HepG2 (cell line): ENCODE measurements around the gene AGPAT3. TPM values are rescaled to one million over a fixed set of nuclear protein-coding genes. Genes with fewer than 3 reads are reported as not detected.

Source experiments
- DR1 ChIP-seq: sonication (generic); formaldehyde crosslinking; IDR thresholded peaks from 2 replicates; pipeline ENCODE4 v1.8.0; 2021; ENCODE audit warnings: mild to moderate bottlenecking, missing genetic modification reagents, inconsistent platforms
- GTF2F1 ChIP-seq: fragments of 150-350 bp; IDR thresholded peaks from 2 replicates; pipeline ENCODE4 v1.6.1; 2014; ENCODE audit warnings: low read length
- HDAC6 ChIP-seq: fragments of 200-600 bp; sonication (generic); IDR thresholded peaks from 2 replicates; pipeline ENCODE4 v1.7.0; 2017; ENCODE audit warnings: mild to moderate bottlenecking, antibody characterized with exemption, low read length, low read depth
- MYNN ChIP-seq: sonication (generic); formaldehyde crosslinking; IDR thresholded peaks from 2 replicates; pipeline ENCODE4 v1.4.0; 2020; ENCODE audit warnings: mild to moderate bottlenecking, low read depth, missing genetic modification reagents
- SMAD9 ChIP-seq: sonication (generic); formaldehyde crosslinking; IDR thresholded peaks from 2 replicates; pipeline ENCODE4 v1.5.1; 2020; ENCODE audit warnings: mild to moderate bottlenecking, missing genetic modification reagents
- SNAI1 ChIP-seq: sonication (generic); formaldehyde crosslinking; IDR thresholded peaks from 2 replicates; pipeline ENCODE4 v1.5.0; 2020; ENCODE audit warnings: mild to moderate bottlenecking, missing genetic modification reagents, borderline replicate concordance
- TBP ChIP-seq: sonication (generic); formaldehyde crosslinking; IDR thresholded peaks from 2 replicates; pipeline ENCODE4 v1.5.0; 2020; ENCODE audit warnings: missing genetic modification reagents
- ZFP1 ChIP-seq: IDR thresholded peaks from 2 replicates; pipeline ENCODE4 v1.6.1; 2016
- ZNF282 ChIP-seq: fragments of 450-650 bp; IDR thresholded peaks from 2 replicates; pipeline ENCODE4 v1.6.1; 2018; ENCODE audit not compliant: partially characterized antibody
- ZNF317 ChIP-seq: sonication (generic); formaldehyde crosslinking; IDR thresholded peaks from 2 replicates; pipeline ENCODE4 v1.5.0; 2020; ENCODE audit warnings: mild to moderate bottlenecking, missing genetic modification reagents
- ZNF350 ChIP-seq: sonication (generic); formaldehyde crosslinking; IDR thresholded peaks from 2 replicates; pipeline ENCODE4 v1.4.0; 2020; ENCODE audit warnings: mild to moderate bottlenecking, low read depth, missing genetic modification reagents, borderline replicate concordance
- ZNF552 ChIP-seq: sonication (generic); formaldehyde crosslinking; IDR thresholded peaks from 2 replicates; pipeline ENCODE4 v1.9.0; 2022; ENCODE audit warnings: missing genetic modification reagents, mild to moderate bottlenecking, borderline replicate concordance
- ZNF83 ChIP-seq: sonication (generic); formaldehyde crosslinking; IDR thresholded peaks from 2 replicates; pipeline ENCODE4 v1.4.0; 2020; ENCODE audit warnings: missing genetic modification reagents, mild to moderate bottlenecking, borderline replicate concordance
- polyA plus RNA-seq, 8 experiments: library from polyadenylated mRNA; depleted of rRNA in 3 of 8; stranded (reverse) in 7 of 8; unstranded in 1 of 8; fragments of >200 nt; fragmentation: Illumina TruSeq in 4 of 8; extraction: Trizol in 4 of 8; gene quantifications; 2 replicates each; pipeline versions ENCODE4 v1.2.1 to v1.2.3, GENCODE V29; 2011 to 2016; ENCODE audit warnings: low read depth in 4 of 8, missing spikeins in 1 of 8, mixed read lengths in 1 of 8; ENCODE audit not compliant: insufficient read depth in 1 of 8
- total RNA-seq, 5 experiments: library from RNA; depleted of rRNA; stranded (reverse); fragments of >200 nt; fragmentation: Illumina TruSeq; extraction: Trizol; gene quantifications; 2 replicates each; pipeline ENCODE4 v1.2.3, GENCODE V29; 2016; ENCODE audit warnings: low read depth in 1 of 5
- TF ChIP-seq, protein P1 (sequence below): sonication (generic); formaldehyde crosslinking; IDR thresholded peaks from 2 replicates; pipeline ENCODE4 v1.4.0; 2020; ENCODE audit warnings: missing genetic modification reagents, borderline replicate concordance
- TF ChIP-seq, protein P2 (sequence below): sonication (generic); formaldehyde crosslinking; IDR thresholded peaks from 2 replicates; pipeline ENCODE4 v1.5.0; 2020; ENCODE audit warnings: missing genetic modification reagents
- TF ChIP-seq, protein P3 (sequence below): sonication (generic); formaldehyde crosslinking; IDR thresholded peaks from 2 replicates; pipeline ENCODE4 v1.4.0; 2020; ENCODE audit warnings: mild to moderate bottlenecking, missing genetic modification reagents
- TF ChIP-seq, protein P4 (sequence below): IDR thresholded peaks from 2 replicates; pipeline ENCODE4 v1.6.1; 2016; ENCODE audit warnings: missing compliant biosample characterization, missing genetic modification reagents, borderline replicate concordance
- TF ChIP-seq, protein P5 (sequence below): sonication (generic); formaldehyde crosslinking; IDR thresholded peaks from 2 replicates; pipeline ENCODE4; 2020; ENCODE audit warnings: missing genetic modification reagents, mild to moderate bottlenecking, borderline replicate concordance

Gene AGPAT3
- total and polyA plus RNA-seq, 2 of the 13 experiments (the other 11 are each of a cell fraction or from before 2014, with no cell fraction given), result 32.2 to 54.4 TPM

DNA sequence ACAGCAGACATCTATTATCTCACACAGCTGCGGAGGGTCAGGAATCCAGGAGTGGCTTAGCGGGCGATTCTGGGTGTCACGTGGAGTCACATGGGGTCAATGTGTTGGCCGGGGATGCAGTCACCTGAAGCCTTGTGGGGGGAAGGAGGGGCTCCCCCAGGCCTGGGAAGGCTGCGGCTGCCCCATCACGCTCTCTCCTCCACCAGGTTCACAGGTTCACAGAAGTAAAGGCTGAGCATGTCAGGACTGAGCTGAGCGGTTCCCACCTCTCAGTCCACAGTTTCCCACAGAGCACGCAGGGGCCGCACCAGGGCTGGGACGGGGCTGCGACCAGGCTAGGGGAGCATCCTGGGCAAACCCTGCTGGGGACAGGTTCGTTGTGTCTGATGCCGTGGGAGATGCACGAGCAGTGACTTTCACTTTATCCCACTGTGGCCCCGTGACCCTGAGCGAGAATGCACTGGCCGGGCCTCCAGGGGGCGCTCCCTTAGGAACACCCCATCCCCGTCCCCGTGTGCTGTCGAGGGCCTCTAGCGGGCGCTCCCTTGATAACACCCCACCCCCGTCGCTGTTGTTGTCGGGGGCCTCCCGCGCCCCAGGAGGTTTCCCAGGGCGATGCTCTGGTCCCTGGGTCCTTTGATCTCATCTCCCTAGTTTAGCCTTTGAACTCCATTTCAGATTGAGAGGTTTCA lies 73.9 kb downstream of the AGPAT3 start (continued):
- TF ChIP-seq, protein P1, sequence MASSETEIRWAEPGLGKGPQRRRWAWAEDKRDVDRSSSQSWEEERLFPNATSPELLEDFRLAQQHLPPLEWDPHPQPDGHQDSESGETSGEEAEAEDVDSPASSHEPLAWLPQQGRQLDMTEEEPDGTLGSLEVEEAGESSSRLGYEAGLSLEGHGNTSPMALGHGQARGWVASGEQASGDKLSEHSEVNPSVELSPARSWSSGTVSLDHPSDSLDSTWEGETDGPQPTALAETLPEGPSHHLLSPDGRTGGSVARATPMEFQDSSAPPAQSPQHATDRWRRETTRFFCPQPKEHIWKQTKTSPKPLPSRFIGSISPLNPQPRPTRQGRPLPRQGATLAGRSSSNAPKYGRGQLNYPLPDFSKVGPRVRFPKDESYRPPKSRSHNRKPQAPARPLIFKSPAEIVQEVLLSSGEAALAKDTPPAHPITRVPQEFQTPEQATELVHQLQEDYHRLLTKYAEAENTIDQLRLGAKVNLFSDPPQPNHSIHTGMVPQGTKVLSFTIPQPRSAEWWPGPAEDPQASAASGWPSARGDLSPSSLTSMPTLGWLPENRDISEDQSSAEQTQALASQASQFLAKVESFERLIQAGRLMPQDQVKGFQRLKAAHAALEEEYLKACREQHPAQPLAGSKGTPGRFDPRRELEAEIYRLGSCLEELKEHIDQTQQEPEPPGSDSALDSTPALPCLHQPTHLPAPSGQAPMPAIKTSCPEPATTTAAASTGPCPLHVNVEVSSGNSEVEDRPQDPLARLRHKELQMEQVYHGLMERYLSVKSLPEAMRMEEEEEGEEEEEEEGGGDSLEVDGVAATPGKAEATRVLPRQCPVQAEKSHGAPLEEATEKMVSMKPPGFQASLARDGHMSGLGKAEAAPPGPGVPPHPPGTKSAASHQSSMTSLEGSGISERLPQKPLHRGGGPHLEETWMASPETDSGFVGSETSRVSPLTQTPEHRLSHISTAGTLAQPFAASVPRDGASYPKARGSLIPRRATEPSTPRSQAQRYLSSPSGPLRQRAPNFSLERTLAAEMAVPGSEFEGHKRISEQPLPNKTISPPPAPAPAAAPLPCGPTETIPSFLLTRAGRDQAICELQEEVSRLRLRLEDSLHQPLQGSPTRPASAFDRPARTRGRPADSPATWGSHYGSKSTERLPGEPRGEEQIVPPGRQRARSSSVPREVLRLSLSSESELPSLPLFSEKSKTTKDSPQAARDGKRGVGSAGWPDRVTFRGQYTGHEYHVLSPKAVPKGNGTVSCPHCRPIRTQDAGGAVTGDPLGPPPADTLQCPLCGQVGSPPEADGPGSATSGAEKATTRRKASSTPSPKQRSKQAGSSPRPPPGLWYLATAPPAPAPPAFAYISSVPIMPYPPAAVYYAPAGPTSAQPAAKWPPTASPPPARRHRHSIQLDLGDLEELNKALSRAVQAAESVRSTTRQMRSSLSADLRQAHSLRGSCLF (CRISPR knock-in tag), result no peak
- TF ChIP-seq ZNF282, result no peak
- TF ChIP-seq, protein P2, sequence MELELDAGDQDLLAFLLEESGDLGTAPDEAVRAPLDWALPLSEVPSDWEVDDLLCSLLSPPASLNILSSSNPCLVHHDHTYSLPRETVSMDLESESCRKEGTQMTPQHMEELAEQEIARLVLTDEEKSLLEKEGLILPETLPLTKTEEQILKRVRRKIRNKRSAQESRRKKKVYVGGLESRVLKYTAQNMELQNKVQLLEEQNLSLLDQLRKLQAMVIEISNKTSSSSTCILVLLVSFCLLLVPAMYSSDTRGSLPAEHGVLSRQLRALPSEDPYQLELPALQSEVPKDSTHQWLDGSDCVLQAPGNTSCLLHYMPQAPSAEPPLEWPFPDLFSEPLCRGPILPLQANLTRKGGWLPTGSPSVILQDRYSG (CRISPR knock-in tag), result no peak
- no peak for TF ChIP-seq GTF2F1
- TF ChIP-seq TBP (CRISPR knock-in tag), result no peak
- TF ChIP-seq, protein P3, sequence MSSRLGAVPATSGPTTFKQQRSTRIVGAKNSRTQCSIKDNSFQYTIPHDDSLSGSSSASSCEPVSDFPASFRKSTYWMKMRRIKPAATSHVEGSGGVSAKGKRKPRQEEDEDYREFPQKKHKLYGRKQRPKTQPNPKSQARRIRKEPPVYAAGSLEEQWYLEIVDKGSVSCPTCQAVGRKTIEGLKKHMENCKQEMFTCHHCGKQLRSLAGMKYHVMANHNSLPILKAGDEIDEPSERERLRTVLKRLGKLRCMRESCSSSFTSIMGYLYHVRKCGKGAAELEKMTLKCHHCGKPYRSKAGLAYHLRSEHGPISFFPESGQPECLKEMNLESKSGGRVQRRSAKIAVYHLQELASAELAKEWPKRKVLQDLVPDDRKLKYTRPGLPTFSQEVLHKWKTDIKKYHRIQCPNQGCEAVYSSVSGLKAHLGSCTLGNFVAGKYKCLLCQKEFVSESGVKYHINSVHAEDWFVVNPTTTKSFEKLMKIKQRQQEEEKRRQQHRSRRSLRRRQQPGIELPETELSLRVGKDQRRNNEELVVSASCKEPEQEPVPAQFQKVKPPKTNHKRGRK (CRISPR knock-in tag), result no peak
- no peak for TF ChIP-seq SNAI1 (CRISPR knock-in tag)
- no peak for TF ChIP-seq HDAC6
- no peak for TF ChIP-seq DR1
- TF ChIP-seq ZNF350 (CRISPR knock-in tag), result peak; percentile 63; the same call in 1 of the 2 replicates
- peak; percentile 55; the same call in 1 of the 2 replicates for TF ChIP-seq ZFP1 (CRISPR knock-in tag)
- TF ChIP-seq, protein P4, sequence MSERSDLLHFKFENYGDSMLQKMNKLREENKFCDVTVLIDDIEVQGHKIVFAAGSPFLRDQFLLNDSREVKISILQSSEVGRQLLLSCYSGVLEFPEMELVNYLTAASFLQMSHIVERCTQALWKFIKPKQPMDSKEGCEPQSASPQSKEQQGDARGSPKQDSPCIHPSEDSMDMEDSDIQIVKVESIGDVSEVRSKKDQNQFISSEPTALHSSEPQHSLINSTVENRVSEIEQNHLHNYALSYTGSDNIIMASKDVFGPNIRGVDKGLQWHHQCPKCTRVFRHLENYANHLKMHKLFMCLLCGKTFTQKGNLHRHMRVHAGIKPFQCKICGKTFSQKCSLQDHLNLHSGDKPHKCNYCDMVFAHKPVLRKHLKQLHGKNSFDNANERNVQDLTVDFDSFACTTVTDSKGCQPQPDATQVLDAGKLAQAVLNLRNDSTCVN, result no peak
- TF ChIP-seq ZNF552, result no peak
- TF ChIP-seq SMAD9 (CRISPR knock-in tag), result no peak
- TF ChIP-seq MYNN (CRISPR knock-in tag), result no peak
- TF ChIP-seq, protein P5, sequence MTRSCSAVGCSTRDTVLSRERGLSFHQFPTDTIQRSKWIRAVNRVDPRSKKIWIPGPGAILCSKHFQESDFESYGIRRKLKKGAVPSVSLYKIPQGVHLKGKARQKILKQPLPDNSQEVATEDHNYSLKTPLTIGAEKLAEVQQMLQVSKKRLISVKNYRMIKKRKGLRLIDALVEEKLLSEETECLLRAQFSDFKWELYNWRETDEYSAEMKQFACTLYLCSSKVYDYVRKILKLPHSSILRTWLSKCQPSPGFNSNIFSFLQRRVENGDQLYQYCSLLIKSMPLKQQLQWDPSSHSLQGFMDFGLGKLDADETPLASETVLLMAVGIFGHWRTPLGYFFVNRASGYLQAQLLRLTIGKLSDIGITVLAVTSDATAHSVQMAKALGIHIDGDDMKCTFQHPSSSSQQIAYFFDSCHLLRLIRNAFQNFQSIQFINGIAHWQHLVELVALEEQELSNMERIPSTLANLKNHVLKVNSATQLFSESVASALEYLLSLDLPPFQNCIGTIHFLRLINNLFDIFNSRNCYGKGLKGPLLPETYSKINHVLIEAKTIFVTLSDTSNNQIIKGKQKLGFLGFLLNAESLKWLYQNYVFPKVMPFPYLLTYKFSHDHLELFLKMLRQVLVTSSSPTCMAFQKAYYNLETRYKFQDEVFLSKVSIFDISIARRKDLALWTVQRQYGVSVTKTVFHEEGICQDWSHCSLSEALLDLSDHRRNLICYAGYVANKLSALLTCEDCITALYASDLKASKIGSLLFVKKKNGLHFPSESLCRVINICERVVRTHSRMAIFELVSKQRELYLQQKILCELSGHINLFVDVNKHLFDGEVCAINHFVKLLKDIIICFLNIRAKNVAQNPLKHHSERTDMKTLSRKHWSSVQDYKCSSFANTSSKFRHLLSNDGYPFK, result peak; percentile 67
- 0 out of 2 replicates have a peak, but pooled peaks have one; percentile 21 for TF ChIP-seq ZNF83
- peak; percentile 79; the same call in 1 of the 2 replicates for TF ChIP-seq ZNF317
